ENCODE results near the gene KCNQ1.
"Not testable (repeated sequence)": the region's sequence is repeated elsewhere in the genome, so short reads cannot be mapped to it uniquely, and the experiment has no call there.

Gene KCNQ1

DNA sequence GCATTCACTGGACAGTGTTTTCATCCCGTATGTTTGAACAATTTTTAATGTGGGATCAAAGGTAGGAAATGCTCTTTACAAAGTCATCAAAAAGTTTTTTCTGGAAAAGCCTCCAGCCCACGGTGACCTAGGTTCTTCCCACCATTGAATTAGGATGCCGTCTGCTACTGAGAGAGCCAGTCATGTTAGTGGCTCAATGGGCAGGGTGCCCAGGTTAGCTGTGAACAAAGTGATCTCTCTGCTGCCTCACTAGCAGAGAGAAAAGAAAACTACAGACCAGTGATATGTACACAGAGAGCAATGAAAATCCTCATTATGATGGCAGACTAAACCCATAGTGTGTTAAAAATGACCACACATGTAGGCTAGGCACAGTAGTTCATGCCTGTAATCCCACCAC is 32.4 kb downstream of the KCNQ1 start:
- H3K27ac ChIP-seq (ENCODE audit: poor library complexity, severe bottlenecking): no peak overlapping the region
- H3K9me3 ChIP-seq (ENCODE audit: severe bottlenecking): peaks cover 3% of the 10 kb centered on the region
- no peak overlapping the region for H3K4me3 ChIP-seq (ENCODE audit: severe bottlenecking)
- ATAC-seq (ENCODE audit: low read depth): no peak
- H3K36me3 ChIP-seq (ENCODE audit: low read depth): no peaks in the 10 kb centered on the region
- DNase-seq (ENCODE audit: low spot score): no peak
- TF ChIP-seq, protein P1, sequence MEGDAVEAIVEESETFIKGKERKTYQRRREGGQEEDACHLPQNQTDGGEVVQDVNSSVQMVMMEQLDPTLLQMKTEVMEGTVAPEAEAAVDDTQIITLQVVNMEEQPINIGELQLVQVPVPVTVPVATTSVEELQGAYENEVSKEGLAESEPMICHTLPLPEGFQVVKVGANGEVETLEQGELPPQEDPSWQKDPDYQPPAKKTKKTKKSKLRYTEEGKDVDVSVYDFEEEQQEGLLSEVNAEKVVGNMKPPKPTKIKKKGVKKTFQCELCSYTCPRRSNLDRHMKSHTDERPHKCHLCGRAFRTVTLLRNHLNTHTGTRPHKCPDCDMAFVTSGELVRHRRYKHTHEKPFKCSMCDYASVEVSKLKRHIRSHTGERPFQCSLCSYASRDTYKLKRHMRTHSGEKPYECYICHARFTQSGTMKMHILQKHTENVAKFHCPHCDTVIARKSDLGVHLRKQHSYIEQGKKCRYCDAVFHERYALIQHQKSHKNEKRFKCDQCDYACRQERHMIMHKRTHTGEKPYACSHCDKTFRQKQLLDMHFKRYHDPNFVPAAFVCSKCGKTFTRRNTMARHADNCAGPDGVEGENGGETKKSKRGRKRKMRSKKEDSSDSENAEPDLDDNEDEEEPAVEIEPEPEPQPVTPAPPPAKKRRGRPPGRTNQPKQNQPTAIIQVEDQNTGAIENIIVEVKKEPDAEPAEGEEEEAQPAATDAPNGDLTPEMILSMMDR (IDR thresholded peaks at IDR 0.05; ENCODE audit: poor library complexity, severe bottlenecking): no peak
- no peaks in the 10 kb centered on the region for H3K4me1 ChIP-seq (ENCODE audit: insufficient read depth, poor library complexity, severe bottlenecking)
- no peaks in the 10 kb centered on the region for H3K27me3 ChIP-seq (ENCODE audit: insufficient read depth, poor library complexity, severe bottlenecking)

DNA sequence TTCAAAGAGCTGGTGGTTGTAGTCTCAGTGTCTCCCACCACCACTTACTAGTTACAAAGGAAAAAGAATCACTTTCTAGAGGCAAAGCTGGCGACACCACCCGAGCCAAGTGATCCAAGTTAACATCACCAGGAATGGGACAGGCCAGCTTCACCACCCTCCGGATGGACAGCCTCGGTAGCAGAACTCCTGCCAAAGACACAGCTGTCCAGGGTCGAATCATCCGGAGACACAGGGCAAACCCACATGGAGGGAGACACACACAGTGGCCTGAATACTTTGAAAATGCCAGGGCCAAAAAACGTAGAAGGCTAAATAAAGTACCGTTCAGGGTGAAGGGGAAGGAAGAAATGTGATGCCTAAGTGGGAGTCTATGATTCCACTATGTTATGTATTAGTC is 33.1 kb downstream of the KCNQ1 start:
- no peak overlapping the region for H3K4me3 ChIP-seq (ENCODE audit: severe bottlenecking)
- TF ChIP-seq, protein P1 (IDR thresholded peaks at IDR 0.05; ENCODE audit: poor library complexity, severe bottlenecking): no peak

DNA sequence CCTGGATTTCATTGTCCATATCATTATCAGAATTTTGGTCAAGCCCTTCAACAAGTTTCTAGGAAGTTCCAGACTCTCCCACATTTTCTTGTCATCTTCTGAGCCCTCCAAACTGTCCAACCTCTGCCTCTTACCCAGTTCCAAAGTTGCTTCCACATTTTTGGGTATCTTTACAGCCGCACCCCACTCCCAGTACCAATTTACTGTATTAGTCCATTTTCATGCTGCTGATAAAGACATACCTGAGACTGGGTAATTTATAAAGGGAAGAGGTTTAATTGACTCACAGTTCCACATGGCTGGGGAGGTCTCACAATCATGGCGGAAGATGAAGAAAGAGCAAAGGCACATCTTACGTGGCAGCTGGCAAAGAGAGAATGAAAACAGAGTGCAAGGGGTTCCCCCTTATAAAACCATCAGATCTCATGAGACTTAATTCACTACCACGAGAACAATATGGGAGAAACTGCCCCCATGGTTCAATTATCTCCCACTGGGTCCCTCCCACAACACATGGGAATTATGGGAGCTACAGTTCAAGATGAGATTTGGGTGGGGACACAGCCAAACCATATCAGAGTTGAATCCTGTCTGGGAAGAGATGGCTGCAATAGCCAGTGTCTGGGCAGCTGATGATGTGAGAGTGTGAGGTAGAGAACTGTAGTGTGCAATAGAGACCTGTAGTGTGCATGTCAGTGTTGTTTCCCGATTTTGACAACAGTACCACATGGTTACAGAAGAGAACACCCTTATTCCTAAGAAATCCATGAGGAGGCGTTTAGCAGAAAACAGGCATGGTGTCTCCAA is 35.5 kb downstream of the KCNQ1 start:
- DNase-seq (ENCODE audit: low spot score); H3K4me1 ChIP-seq (ENCODE audit: insufficient read depth, poor library complexity, severe bottlenecking); H3K27ac ChIP-seq (ENCODE audit: poor library complexity, severe bottlenecking); H3K9me3 ChIP-seq (ENCODE audit: severe bottlenecking); ATAC-seq (ENCODE audit: low read depth); H3K4me3 ChIP-seq (ENCODE audit: severe bottlenecking); H3K36me3 ChIP-seq (ENCODE audit: low read depth): not testable (repeated sequence)
- H3K27me3 ChIP-seq (ENCODE audit: insufficient read depth, poor library complexity, severe bottlenecking): peaks cover 10% of the 10 kb centered on the region

More for the DNA sequence above, 33.1 kb downstream of the KCNQ1 start:
- Histone ChIP-seq H3K9me3 (ENCODE audit: severe bottlenecking) (peaks cover 3% of the 10 kb centered on the region), H3K36me3 (ENCODE audit: low read depth) (no peaks in the 10 kb centered on the region), H3K27me3 (ENCODE audit: insufficient read depth, poor library complexity, severe bottlenecking) (no peaks in the 10 kb centered on the region), H3K27ac (ENCODE audit: poor library complexity, severe bottlenecking) (no peak overlapping the region), H3K4me1 (ENCODE audit: insufficient read depth, poor library complexity, severe bottlenecking) (no peaks in the 10 kb centered on the region)
- DNase-seq (ENCODE audit: low spot score): no peak
- no peak for ATAC-seq (ENCODE audit: low read depth)

- no peak overlapping the region for H3K27ac ChIP-seq (ENCODE audit: poor library complexity, severe bottlenecking)
- no peaks in the 10 kb centered on the region for H3K4me1 ChIP-seq (ENCODE audit: insufficient read depth, poor library complexity, severe bottlenecking)
- peaks cover 3% of the 10 kb centered on the region for H3K9me3 ChIP-seq (ENCODE audit: severe bottlenecking)
- H3K4me3 ChIP-seq (ENCODE audit: severe bottlenecking): no peak overlapping the region
- peaks cover 10% of the 10 kb centered on the region for H3K27me3 ChIP-seq (ENCODE audit: insufficient read depth, poor library complexity, severe bottlenecking)
- DNase-seq (ENCODE audit: low spot score) (no peak), ATAC-seq (ENCODE audit: low read depth) (no peak)
- no peaks in the 10 kb centered on the region for H3K36me3 ChIP-seq (ENCODE audit: low read depth)
- TF ChIP-seq, protein P1 (IDR thresholded peaks at IDR 0.05; ENCODE audit: poor library complexity, severe bottlenecking): no peak
These were observed 36.0 kb downstream of the KCNQ1 start for GRCh38 chr11:2480874-2481220.

- TF ChIP-seq, protein P1 (IDR thresholded peaks at IDR 0.05; ENCODE audit: poor library complexity, severe bottlenecking): no peak
- H3K9me3 ChIP-seq (ENCODE audit: severe bottlenecking): peaks cover 3% of the 10 kb centered on the region
- H3K27me3 ChIP-seq (ENCODE audit: insufficient read depth, poor library complexity, severe bottlenecking): peaks cover 10% of the 10 kb centered on the region
- H3K36me3 ChIP-seq (ENCODE audit: low read depth): no peaks in the 10 kb centered on the region
- no peak overlapping the region for H3K4me3 ChIP-seq (ENCODE audit: severe bottlenecking)
- ATAC-seq (ENCODE audit: low read depth) (no peak), DNase-seq (ENCODE audit: low spot score) (no peak)
- H3K27ac ChIP-seq (ENCODE audit: poor library complexity, severe bottlenecking): no peak overlapping the region
- no peaks in the 10 kb centered on the region for H3K4me1 ChIP-seq (ENCODE audit: insufficient read depth, poor library complexity, severe bottlenecking)
These were observed 36.4 kb downstream of the KCNQ1 start for GRCh38 chr11:2481253-2481652.
